Erythroblast (primary cell): ENCODE data around the gene ZNF597.

Experiments used
- GATA1 ChIP-seq: IDR thresholded peaks from 2 replicates; pipeline ENCODE4 v1.6.1; 2011; ENCODE audit warnings: low read depth, mild to moderate bottlenecking, control low read depth, low read length, moderate library complexity
- POLR2A ChIP-seq: IDR thresholded peaks from 2 replicates; pipeline ENCODE4 v1.6.1; 2011; ENCODE audit warnings: mild to moderate bottlenecking, low read length

GRCh38 chr16:3389663-3390338, 53.5 kb downstream of the ZNF597 start:
- TF ChIP-seq POLR2A (no peak), GATA1 (no peak)
